AG09309 (cell line): ENCODE data around the gene LCT.

ENCODE experiments used
- DNase-seq: peaks from one replicate; pipeline ENCODE4 v3.0.0-alpha.2; 2010; ENCODE audit warnings: low read depth
- H3K4me3 ChIP-seq: 2 replicates; pipeline ENCODE4 v1.5.1; 2011; ENCODE audit warnings: mild to moderate bottlenecking, low read depth, low read length, moderate library complexity; ENCODE audit not compliant: control insufficient read depth
- TF ChIP-seq, protein P1 (sequence below): IDR thresholded peaks from 2 replicates; pipeline ENCODE4 v1.5.1; 2011; ENCODE audit warnings: mild to moderate bottlenecking, low read depth, low read length, inconsistent platforms; ENCODE audit not compliant: insufficient read depth, control insufficient read depth; ENCODE audit errors: missing control alignments

The LCT gene

GRCh38 chr2:135840601-135841000, 3.6 kb upstream of the LCT start:
- no peak for DNase-seq
- H3K4me3 ChIP-seq, result no peak overlapping the region
- TF ChIP-seq, protein P1, sequence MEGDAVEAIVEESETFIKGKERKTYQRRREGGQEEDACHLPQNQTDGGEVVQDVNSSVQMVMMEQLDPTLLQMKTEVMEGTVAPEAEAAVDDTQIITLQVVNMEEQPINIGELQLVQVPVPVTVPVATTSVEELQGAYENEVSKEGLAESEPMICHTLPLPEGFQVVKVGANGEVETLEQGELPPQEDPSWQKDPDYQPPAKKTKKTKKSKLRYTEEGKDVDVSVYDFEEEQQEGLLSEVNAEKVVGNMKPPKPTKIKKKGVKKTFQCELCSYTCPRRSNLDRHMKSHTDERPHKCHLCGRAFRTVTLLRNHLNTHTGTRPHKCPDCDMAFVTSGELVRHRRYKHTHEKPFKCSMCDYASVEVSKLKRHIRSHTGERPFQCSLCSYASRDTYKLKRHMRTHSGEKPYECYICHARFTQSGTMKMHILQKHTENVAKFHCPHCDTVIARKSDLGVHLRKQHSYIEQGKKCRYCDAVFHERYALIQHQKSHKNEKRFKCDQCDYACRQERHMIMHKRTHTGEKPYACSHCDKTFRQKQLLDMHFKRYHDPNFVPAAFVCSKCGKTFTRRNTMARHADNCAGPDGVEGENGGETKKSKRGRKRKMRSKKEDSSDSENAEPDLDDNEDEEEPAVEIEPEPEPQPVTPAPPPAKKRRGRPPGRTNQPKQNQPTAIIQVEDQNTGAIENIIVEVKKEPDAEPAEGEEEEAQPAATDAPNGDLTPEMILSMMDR, result no peak

DNA sequence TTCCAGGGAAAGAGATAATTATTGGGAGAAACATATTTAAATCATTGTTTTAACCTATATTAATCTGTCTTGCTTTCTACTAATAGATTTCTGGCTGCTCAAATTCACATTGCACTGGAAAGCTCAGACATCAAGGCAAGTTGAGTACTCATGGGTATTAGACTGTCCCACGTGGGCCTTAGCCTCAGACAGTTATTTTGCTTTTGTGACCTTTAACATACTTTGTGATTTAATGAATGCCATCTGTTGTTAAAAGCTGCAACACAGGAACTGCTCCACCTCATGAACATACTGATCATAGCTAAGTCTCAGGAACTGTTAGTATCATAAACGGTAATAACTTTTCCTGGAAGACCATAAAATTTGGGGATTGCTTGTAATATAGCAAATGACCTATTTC, 2.7 kb upstream of the LCT start:
- TF ChIP-seq, protein P1, result no peak
- no peak overlapping the region for H3K4me3 ChIP-seq
- DNase-seq, result peak; percentile 90

DNA sequence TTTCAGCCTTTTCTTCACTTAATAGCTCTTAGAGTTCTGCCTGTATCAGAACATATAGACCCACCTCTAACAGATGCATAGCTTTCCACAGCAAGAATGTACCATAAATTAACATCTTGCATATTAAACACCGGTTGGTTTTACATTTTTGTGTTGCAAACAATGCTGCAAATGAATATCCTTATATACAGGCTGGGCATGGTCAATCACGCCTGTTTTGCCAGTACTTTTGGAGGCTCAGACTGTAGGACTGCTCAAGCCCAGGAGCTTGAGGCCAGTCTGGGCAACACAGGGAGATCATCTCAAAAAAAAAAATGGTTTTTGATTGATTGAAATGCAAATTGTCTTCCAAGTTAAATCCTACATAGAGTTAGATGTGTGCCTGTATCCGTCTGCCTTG, 1.5 kb upstream of the LCT start:
- TF ChIP-seq, protein P1, result no peak
- no peak overlapping the region for H3K4me3 ChIP-seq
- DNase-seq, result no peak

DNA sequence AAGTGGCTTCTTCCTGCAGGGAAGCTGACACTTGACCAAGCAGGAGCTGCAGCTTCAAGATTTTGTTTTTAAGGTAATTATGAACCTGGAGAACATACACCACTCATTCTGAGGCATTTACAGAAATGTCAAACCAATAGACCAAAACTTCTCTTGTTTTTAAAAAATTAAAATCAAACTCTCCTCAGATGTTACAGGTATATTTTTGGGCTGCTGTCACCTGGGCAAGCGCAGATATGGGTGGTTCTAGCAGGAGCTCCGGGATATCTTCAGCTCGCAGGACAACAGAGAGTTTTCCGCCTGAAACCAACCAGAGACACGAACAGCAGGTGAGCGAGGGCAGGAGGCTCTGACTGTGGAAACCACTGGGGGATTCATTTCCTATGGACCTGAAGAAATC, 4.1 kb downstream of the LCT start:
- H3K4me3 ChIP-seq, result no peak overlapping the region
- no peak for DNase-seq
- TF ChIP-seq, protein P1, result no peak

DNA sequence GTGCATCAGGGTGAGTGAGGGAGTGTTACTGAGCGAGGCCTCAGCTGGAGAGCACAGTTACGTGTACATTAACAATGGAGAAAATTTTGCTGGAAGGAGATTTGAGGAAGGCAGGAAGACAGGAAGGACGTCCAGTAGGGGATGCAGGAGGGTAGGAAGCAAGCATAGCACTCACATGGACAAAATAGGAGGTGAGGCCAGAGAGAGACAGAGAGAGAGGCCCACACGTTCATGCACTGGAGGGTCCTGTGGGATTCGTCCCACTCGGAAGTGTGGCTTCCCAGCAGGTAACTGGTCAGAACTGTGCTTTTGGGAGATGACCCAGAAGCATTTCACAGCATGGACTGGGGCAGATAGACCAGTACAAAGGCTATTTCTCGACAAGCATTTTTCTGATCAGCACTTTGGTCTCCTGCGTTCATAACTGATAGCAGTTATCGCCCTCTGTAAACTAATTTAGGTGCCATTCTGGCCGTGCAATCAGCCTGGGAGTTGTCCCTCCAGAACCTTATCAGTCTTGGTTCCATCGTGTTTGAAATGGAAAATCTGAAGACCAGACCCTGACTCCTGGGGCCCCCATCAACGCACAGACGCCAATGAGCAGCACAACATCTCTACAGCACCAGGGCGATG, 5.7 kb downstream of the LCT start:
- H3K4me3 ChIP-seq, result no peak overlapping the region
- DNase-seq, result no peak
- TF ChIP-seq, protein P1, result no peak

GRCh38 chr2:135829378-135830135, 7.4 kb downstream of the LCT start:
- DNase-seq, result no peak
- TF ChIP-seq, protein P1, result no peak
- no peak overlapping the region for H3K4me3 ChIP-seq

- TF ChIP-seq, protein P1, result no peak
- H3K4me3 ChIP-seq, result no peak overlapping the region
- no peak for DNase-seq
Measured at GRCh38 chr2:135826544-135826943, 10.4 kb downstream of the LCT start.
